Measurements from ENCODE around the gene DCC.

Gene DCC

GRCh38 chr18:52345428-52345827 lies 5.4 kb downstream of the DCC start:
- Histone ChIP-seq H3K4me3 (IDR thresholded peaks at IDR 0.05; ENCODE audit: insufficient read depth, low read depth, low read length) (no peak overlapping the region), H3K27ac (no peak overlapping the region), H3K27me3 (ENCODE audit: insufficient read depth, low read depth) (no peaks in the 10 kb centered on the region), H3K36me3 (ENCODE audit: insufficient read depth) (no peaks in the 10 kb centered on the region), H2AFZ (ENCODE audit: low read depth) (no peak overlapping the region), H3K4me2 (no peak overlapping the region), H3K4me1 (ENCODE audit: low read depth, poor library complexity, severe bottlenecking) (peaks cover 28% of the 10 kb centered on the region), H4K20me1 (ENCODE audit: insufficient read depth) (no peaks in the 10 kb centered on the region), H3K9ac (no peak overlapping the region), H3K79me2 (ENCODE audit: insufficient read depth, low read depth) (no peaks in the 10 kb centered on the region)
- no peak for TF ChIP-seq CTCF (conservative IDR thresholded peaks at IDR 0.05; ENCODE audit: low read depth, low read length)

DNA sequence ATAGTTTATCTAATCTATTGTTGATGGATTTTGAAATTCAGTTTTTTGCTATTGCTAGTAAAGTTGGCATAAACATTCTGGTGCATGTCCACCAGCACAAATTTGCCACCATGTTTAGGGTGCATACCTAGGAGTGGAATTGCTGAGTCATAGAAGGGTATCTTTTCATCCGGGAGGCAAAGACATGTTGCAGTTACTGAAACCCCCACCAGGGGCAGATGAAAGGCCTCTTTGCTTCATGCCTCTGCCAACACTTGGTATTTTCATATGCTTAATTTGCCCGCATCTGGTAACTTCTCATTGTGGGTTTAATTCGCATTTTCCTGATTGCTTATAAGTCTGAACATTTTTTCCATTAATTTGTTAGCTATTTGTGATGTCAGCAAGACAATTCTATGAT lies 8.2 kb downstream of the DCC start:
- peaks cover 37% of the 10 kb centered on the region for H3K4me1 ChIP-seq (ENCODE audit: low read depth, poor library complexity, severe bottlenecking)
- no peaks in the 10 kb centered on the region for H3K27me3 ChIP-seq (ENCODE audit: insufficient read depth, low read depth)
- H3K27ac ChIP-seq, result no peak overlapping the region
- H3K4me3 ChIP-seq (IDR thresholded peaks at IDR 0.05; ENCODE audit: insufficient read depth, low read depth, low read length), result no peak overlapping the region
- H3K79me2 ChIP-seq (ENCODE audit: insufficient read depth, low read depth), result no peaks in the 10 kb centered on the region
- no peak overlapping the region for H3K4me2 ChIP-seq
- H3K9ac ChIP-seq, result no peak overlapping the region
- H4K20me1 ChIP-seq (ENCODE audit: insufficient read depth), result no peaks in the 10 kb centered on the region
- no peaks in the 10 kb centered on the region for H3K36me3 ChIP-seq (ENCODE audit: insufficient read depth)
- H2AFZ ChIP-seq (ENCODE audit: low read depth), result no peak overlapping the region
- TF ChIP-seq CTCF (conservative IDR thresholded peaks at IDR 0.05; ENCODE audit: low read depth, low read length), result peak; percentile 87

DNA sequence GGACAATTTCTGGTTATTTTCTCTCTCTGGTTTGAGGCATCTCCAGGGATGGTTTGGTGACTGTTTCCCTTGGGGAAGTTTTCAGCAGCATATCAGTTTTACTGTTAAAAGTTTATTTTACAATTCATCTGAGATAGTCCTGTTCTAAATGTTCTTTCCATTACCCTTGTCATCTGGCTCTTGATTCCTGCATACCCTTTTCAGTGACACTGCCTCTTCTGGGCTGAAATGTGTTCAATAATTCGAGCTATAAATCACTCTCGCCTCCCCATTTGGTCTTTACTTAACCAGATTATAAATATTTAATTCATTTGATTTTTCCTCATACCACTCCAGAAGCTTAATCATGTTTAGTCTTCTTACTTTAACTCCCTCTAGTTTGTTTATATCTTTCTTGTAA lies 9.5 kb downstream of the DCC start:
- Histone ChIP-seq H4K20me1 (ENCODE audit: insufficient read depth) (no peaks in the 10 kb centered on the region), H3K4me3 (IDR thresholded peaks at IDR 0.05; ENCODE audit: insufficient read depth, low read depth, low read length) (no peak overlapping the region), H3K27me3 (ENCODE audit: insufficient read depth, low read depth) (no peaks in the 10 kb centered on the region), H3K4me2 (no peak overlapping the region), H3K79me2 (ENCODE audit: insufficient read depth, low read depth) (no peaks in the 10 kb centered on the region), H3K4me1 (ENCODE audit: low read depth, poor library complexity, severe bottlenecking) (peaks cover 38% of the 10 kb centered on the region), H3K27ac (no peak overlapping the region), H2AFZ (ENCODE audit: low read depth) (no peak overlapping the region), H3K36me3 (ENCODE audit: insufficient read depth) (no peaks in the 10 kb centered on the region), H3K9ac (no peak overlapping the region)
- no peak for TF ChIP-seq CTCF (conservative IDR thresholded peaks at IDR 0.05; ENCODE audit: low read depth, low read length)

DNA sequence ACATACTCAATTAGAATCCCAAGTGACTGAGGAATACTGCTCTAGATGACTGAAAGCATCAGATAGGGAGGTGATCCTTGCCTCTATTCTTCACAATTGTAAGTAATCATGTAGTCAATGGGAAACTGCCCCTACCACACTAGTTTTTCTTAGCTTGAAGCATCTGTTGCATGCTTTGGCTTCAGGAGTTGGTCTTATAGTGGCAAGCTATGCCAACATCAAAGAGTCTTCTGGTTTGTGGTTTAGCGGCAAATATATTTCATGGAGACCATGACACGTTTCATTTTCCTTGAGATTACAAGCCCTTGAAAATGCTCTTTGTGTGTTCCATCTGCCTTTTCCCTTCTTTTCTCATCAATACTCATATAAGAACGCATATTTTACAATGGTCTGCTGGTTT lies 12.9 kb downstream of the DCC start:
- TF ChIP-seq CTCF (conservative IDR thresholded peaks at IDR 0.05; ENCODE audit: low read depth, low read length), result no peak
- peak overlapping the region; percentile 30 for H3K4me2 ChIP-seq
- H3K27me3 ChIP-seq (ENCODE audit: insufficient read depth, low read depth), result no peaks in the 10 kb centered on the region
- no peak overlapping the region; the same call in 1 of the 2 replicates for H3K9ac ChIP-seq
- peak overlapping the region; percentile 31; the same call in 1 of the 2 replicates for H2AFZ ChIP-seq (ENCODE audit: low read depth)
- H3K4me3 ChIP-seq (IDR thresholded peaks at IDR 0.05; ENCODE audit: insufficient read depth, low read depth, low read length), result no peak overlapping the region
- peak overlapping the region; percentile 36 for H3K27ac ChIP-seq
- H4K20me1 ChIP-seq (ENCODE audit: insufficient read depth), result no peaks in the 10 kb centered on the region
- H3K4me1 ChIP-seq (ENCODE audit: low read depth, poor library complexity, severe bottlenecking), result peaks cover 33% of the 10 kb centered on the region
- no peaks in the 10 kb centered on the region for H3K36me3 ChIP-seq (ENCODE audit: insufficient read depth)
- H3K79me2 ChIP-seq (ENCODE audit: insufficient read depth, low read depth), result no peaks in the 10 kb centered on the region

All from KMS-11 (cell line).